Stimulated activated CD4-positive, alpha-beta T cell treated with anti-CD3 and anti-CD28 coated beads, Interleukin-4, amount 100 ng/mL, for 4 hours (primary cell): ENCODE data around the gene GEMIN5.
"Not testable (repeated sequence)": the region's sequence is repeated elsewhere in the genome, so short reads cannot be mapped to it uniquely, and the experiment has no call there.

Experiments
- DNase-seq, 2 experiments: peaks; one replicate each; pipeline ENCODE4 v3.0.0-alpha.2; 2020

Gene GEMIN5

GRCh38 chr5:154937718-154938466 is at the start of gene GEMIN5:
Gene GEMIN5, minus strand, starts transcription at chr5:154938211. Its CDS starts 78 bp downstream, at chr5:154938133.
- peak; percentile 81 to 83 for DNase-seq

- DNase-seq, result no peak
These were observed 48.1 kb upstream of the GEMIN5 start for GRCh38 chr5:154986151-154986550.

- no peak for DNase-seq
These were observed 47.0 kb upstream of the GEMIN5 start for GRCh38 chr5:154984946-154985516.

GRCh38 chr5:154978294-154978693 is 40.3 kb upstream of the GEMIN5 start:
- DNase-seq, result not testable (repeated sequence)

GRCh38 chr5:154977409-154977808 is 39.4 kb upstream of the GEMIN5 start:
- no peak for DNase-seq

GRCh38 chr5:154976082-154976481 is 38.1 kb upstream of the GEMIN5 start:
- not testable (repeated sequence) for DNase-seq

- DNase-seq, result no peak
These were observed 34.6 kb upstream of the GEMIN5 start for GRCh38 chr5:154972476-154973080.

- DNase-seq, result no peak
These were observed 33.5 kb upstream of the GEMIN5 start for GRCh38 chr5:154971501-154971900.

- DNase-seq, result no peak
These were observed 32.7 kb upstream of the GEMIN5 start for GRCh38 chr5:154970759-154971158.

- DNase-seq, result no peak
These were observed 30.9 kb upstream of the GEMIN5 start for GRCh38 chr5:154968953-154969352.

GRCh38 chr5:154967421-154968024 is 29.5 kb upstream of the GEMIN5 start:
- no peak for DNase-seq

GRCh38 chr5:154966874-154967273 is 28.9 kb upstream of the GEMIN5 start:
- no peak for DNase-seq

GRCh38 chr5:154966081-154966841 is 28.2 kb upstream of the GEMIN5 start:
- DNase-seq, result no peak

GRCh38 chr5:154962494-154962893 is 24.5 kb upstream of the GEMIN5 start:
- no peak for DNase-seq

- no peak for DNase-seq
These were observed 18.7 kb upstream of the GEMIN5 start for GRCh38 chr5:154956712-154957111.

GRCh38 chr5:154949781-154950180 is 11.8 kb upstream of the GEMIN5 start:
- no peak for DNase-seq

GRCh38 chr5:154948313-154948712 is 10.3 kb upstream of the GEMIN5 start:
- no peak for DNase-seq

GRCh38 chr5:154947778-154948177 is 9.8 kb upstream of the GEMIN5 start:
- DNase-seq, result no peak

- no peak for DNase-seq
These were observed 7.8 kb upstream of the GEMIN5 start for GRCh38 chr5:154945695-154946301.

- no peak for DNase-seq
These were observed 6.7 kb upstream of the GEMIN5 start for GRCh38 chr5:154944716-154945115.

- DNase-seq, result no peak
These were observed 5.5 kb upstream of the GEMIN5 start for GRCh38 chr5:154943527-154943926.
